Heart left ventricle (tissue), 13 donors: ENCODE data around the gene ZNF697.
"Not testable (repeated sequence)": the region's sequence is repeated elsewhere in the genome, so short reads cannot be mapped to it uniquely, and the experiment has no call there.

ENCODE experiments used
- POLR2A ChIP-seq, 2 donors: fragments of 450-650 bp; IDR thresholded peaks; one replicate each; pipeline ENCODE4 v1.6.1; 2017; ENCODE audit warnings: antibody characterized with exemption in 2 of 2, mild to moderate bottlenecking in 2 of 2, moderate library complexity in 2 of 2
- TF ChIP-seq, protein P1 (sequence below), 12 donors: fragments of 200-600 bp; sonication (generic) in 4 of 12; IDR thresholded peaks; one replicate each; pipeline versions ENCODE4 v1.5.0 to v1.8.0; 2018 to 2022; ENCODE audit warnings: antibody characterized with exemption in 12 of 12, mild to moderate bottlenecking in 5 of 12
- donor health status: ischemic (EF 13 %, LVEDD 7.1; RV severe dilation, severe dysfunction).
- donor health status: DM: no; HTN: yes; CAD: no.
- donor health status: DM: no; HTN: no; CAD: no.
- donor health status: ischemic (EF 25% LVEDD 6.9; RV normal size, moderate dysfunction).
- donor health status: ischemic (EF 25% LVEDD 5.7; RV mildly dilated, moderate dysfunction).
- donor health status: ischemic (EF 35%, LVEDD 5.7; RV mildly dilated, moderate dysfunction).
- donor health status: nonischemic (EF 11% LVEDD 7.7; RV severe dilation, severe dysfunction).
- donor health status: DM: yes; HTN: yes; CAD: no.
- donor health status: PGD.
- donor health status: ischemic (EF 29% LVEDD 5.4; RV normal size, mild dysfunction).
- donor health status: nonischemic (EF 23%, LVEDD 6.1; RV moderate dilation, normal function).

DNA sequence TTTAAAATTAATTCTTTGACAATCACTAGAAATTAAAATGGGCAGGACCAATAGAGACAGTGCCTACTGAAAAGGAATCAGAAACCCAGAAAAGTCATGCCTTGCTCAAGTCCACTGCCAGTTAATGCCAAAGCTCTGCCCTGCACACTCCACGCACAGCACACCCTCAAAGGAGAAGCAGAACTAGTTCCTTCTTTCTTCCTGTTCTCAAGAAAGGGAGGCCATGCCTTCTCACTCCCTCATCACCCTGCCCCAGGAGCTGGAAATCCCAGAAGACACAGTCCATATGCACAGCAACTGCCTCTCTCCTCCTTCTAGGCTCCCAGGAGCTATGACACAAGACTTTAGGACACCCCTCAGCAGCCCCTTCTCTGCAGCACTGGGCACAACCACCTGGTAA lies 31.3 kb downstream of the ZNF697 start:
- TF ChIP-seq, protein P1, sequence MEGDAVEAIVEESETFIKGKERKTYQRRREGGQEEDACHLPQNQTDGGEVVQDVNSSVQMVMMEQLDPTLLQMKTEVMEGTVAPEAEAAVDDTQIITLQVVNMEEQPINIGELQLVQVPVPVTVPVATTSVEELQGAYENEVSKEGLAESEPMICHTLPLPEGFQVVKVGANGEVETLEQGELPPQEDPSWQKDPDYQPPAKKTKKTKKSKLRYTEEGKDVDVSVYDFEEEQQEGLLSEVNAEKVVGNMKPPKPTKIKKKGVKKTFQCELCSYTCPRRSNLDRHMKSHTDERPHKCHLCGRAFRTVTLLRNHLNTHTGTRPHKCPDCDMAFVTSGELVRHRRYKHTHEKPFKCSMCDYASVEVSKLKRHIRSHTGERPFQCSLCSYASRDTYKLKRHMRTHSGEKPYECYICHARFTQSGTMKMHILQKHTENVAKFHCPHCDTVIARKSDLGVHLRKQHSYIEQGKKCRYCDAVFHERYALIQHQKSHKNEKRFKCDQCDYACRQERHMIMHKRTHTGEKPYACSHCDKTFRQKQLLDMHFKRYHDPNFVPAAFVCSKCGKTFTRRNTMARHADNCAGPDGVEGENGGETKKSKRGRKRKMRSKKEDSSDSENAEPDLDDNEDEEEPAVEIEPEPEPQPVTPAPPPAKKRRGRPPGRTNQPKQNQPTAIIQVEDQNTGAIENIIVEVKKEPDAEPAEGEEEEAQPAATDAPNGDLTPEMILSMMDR (IDR thresholded peaks at IDR 0.05), result not testable (repeated sequence)
- not testable (repeated sequence) for TF ChIP-seq POLR2A (IDR thresholded peaks at IDR 0.05)
